Amygdala (tissue), 56 donors: Measurements from ENCODE around the gene GCM1.
A peak's percentile ranks its signal among the peaks of the same experiment; 100 is the strongest.

Source experiments
- DNase-seq, 56 donors: peaks; one replicate each; lab custom pipeline; 2025; lab: John Stamatoyannopoulos, UW

Gene GCM1

GRCh38 chr6:53154071-53154470, 5.4 kb upstream of the GCM1 start:
- DNase-seq = no peak

GRCh38 chr6:53152576-53152975, 3.9 kb upstream of the GCM1 start:
- no peak for DNase-seq

GRCh38 chr6:53151676-53152075, 3.0 kb upstream of the GCM1 start:
- DNase-seq = no peak

GRCh38 chr6:53144802-53145201, 3.8 kb downstream of the GCM1 start:
- no peak for DNase-seq

- DNase-seq = no peak
Observed at GRCh38 chr6:53143710-53144109, 4.9 kb downstream of the GCM1 start.

- DNase-seq = no peak
Observed at GRCh38 chr6:53142810-53143209, 5.8 kb downstream of the GCM1 start.

- no peak for DNase-seq
Observed at GRCh38 chr6:53139841-53140413, 8.7 kb downstream of the GCM1 start.

GRCh38 chr6:53136000-53136609, 12.5 kb downstream of the GCM1 start:
- no peak for DNase-seq

GRCh38 chr6:53134601-53135235, 13.9 kb downstream of the GCM1 start:
- no peak for DNase-seq

GRCh38 chr6:53133961-53134360, 14.7 kb downstream of the GCM1 start:
- DNase-seq = peak in 1 of 56 donors; percentile 2

- DNase-seq = peak in 4 of 56 donors; percentile 2 to 30 (median 6)
Observed at GRCh38 chr6:53130569-53131290, 17.9 kb downstream of the GCM1 start.

GRCh38 chr6:53128842-53129241, 19.8 kb downstream of the GCM1 start:
- DNase-seq = no peak

- DNase-seq = no peak
Observed at GRCh38 chr6:53125276-53125675, 23.4 kb downstream of the GCM1 start.

GRCh38 chr6:53124131-53124800, 24.4 kb downstream of the GCM1 start:
- DNase-seq = no peak

- no peak for DNase-seq
Observed at GRCh38 chr6:53119772-53120409, 28.8 kb downstream of the GCM1 start.

- no peak for DNase-seq
Observed at GRCh38 chr6:53119349-53119748, 29.3 kb downstream of the GCM1 start.

- no peak for DNase-seq
Observed at GRCh38 chr6:53115741-53116140, 32.9 kb downstream of the GCM1 start.

- no peak for DNase-seq
Observed at GRCh38 chr6:53115113-53115512, 33.5 kb downstream of the GCM1 start.

- no peak for DNase-seq
Observed at GRCh38 chr6:53113742-53114141, 34.9 kb downstream of the GCM1 start.

GRCh38 chr6:53112871-53113270, 35.8 kb downstream of the GCM1 start:
- no peak for DNase-seq

GRCh38 chr6:53112404-53112803, 36.2 kb downstream of the GCM1 start:
- DNase-seq = no peak
